GM12891 (cell line): ENCODE results near the gene CAMK1D.

Experiments
- DNase-seq: peaks from one replicate; pipeline ENCODE4 v3.0.0; 2011; ENCODE audit warnings: low spot score; ENCODE audit not compliant: insufficient read length
- FAIRE-seq: peaks from 2 replicates; lab custom pipeline; 2011; peaks lifted over from hg19 to GRCh38; lab: Jason Lieb, UNC
- PAX5 ChIP-seq: IDR thresholded peaks from 2 replicates; pipeline ENCODE4 v1.6.1; 2011; ENCODE audit warnings: low read length, moderate library complexity, mild to moderate bottlenecking; ENCODE audit not compliant: insufficient read depth, severe bottlenecking
- POLR2A ChIP-seq: IDR thresholded peaks from 2 replicates; pipeline ENCODE4 v1.6.1; 2011; ENCODE audit warnings: low read depth, low read length, control low read depth
- POLR2AphosphoS5 ChIP-seq: IDR thresholded peaks from 2 replicates; pipeline ENCODE4 v1.6.1; 2011; ENCODE audit warnings: low read depth, low read length, control low read depth
- POU2F2 ChIP-seq: IDR thresholded peaks from 2 replicates; pipeline ENCODE4 v1.6.1; 2011; ENCODE audit warnings: low read depth, mild to moderate bottlenecking, control low read depth, low read length, moderate library complexity
- SPI1 ChIP-seq: IDR thresholded peaks from 2 replicates; pipeline ENCODE4 v1.6.1; 2011; ENCODE audit warnings: low read depth, low read length, control low read depth
- TAF1 ChIP-seq: IDR thresholded peaks from 2 replicates; pipeline ENCODE4 v1.6.1; 2011; ENCODE audit warnings: low read depth, low read length, control low read depth

The CAMK1D gene

GRCh38 chr10:12369982-12370381, 20.6 kb downstream of the CAMK1D start:
- TF ChIP-seq SPI1 = no peak
- no peak for TF ChIP-seq TAF1
- TF ChIP-seq POLR2A = no peak
- TF ChIP-seq PAX5 = no peak
- TF ChIP-seq POLR2AphosphoS5 = no peak
- no peak for TF ChIP-seq POU2F2
- FAIRE-seq (peak; percentile 50), DNase-seq (no peak)

GRCh38 chr10:12372846-12373245, 23.5 kb downstream of the CAMK1D start:
- FAIRE-seq (no peak), DNase-seq (no peak)
- no peak for TF ChIP-seq POLR2AphosphoS5
- no peak for TF ChIP-seq SPI1
- TF ChIP-seq TAF1 = no peak
- no peak for TF ChIP-seq PAX5
- no peak for TF ChIP-seq POU2F2
- TF ChIP-seq POLR2A = no peak

- TF ChIP-seq SPI1 = no peak
- TF ChIP-seq TAF1 = no peak
- TF ChIP-seq POU2F2 = no peak
- TF ChIP-seq PAX5 = no peak
- no peak for TF ChIP-seq POLR2A
- no peak for TF ChIP-seq POLR2AphosphoS5
- no peak for DNase-seq
- FAIRE-seq = no peak
Measured at GRCh38 chr10:12375076-12375504, 25.7 kb downstream of the CAMK1D start.

GRCh38 chr10:12376211-12376610, 26.9 kb downstream of the CAMK1D start:
- TF ChIP-seq POU2F2 = no peak
- TF ChIP-seq TAF1 = no peak
- TF ChIP-seq SPI1 = no peak
- TF ChIP-seq POLR2A = no peak
- TF ChIP-seq PAX5 = no peak
- TF ChIP-seq POLR2AphosphoS5 = no peak
- no peak for FAIRE-seq
- no peak for DNase-seq

GRCh38 chr10:12377658-12378290, 28.4 kb downstream of the CAMK1D start:
- DNase-seq = no peak
- no peak for TF ChIP-seq PAX5
- no peak for FAIRE-seq

- no peak for DNase-seq
- no peak for FAIRE-seq
- TF ChIP-seq POLR2AphosphoS5 = no peak
- TF ChIP-seq POLR2A = no peak
- TF ChIP-seq SPI1 = no peak
- TF ChIP-seq PAX5 = no peak
- TF ChIP-seq TAF1 = no peak
- TF ChIP-seq POU2F2 = no peak
Measured at GRCh38 chr10:12380999-12381398, 31.7 kb downstream of the CAMK1D start.

- FAIRE-seq = peak; percentile 13
- TF ChIP-seq POLR2A (no peak), PAX5 (no peak), SPI1 (no peak), POLR2AphosphoS5 (no peak), TAF1 (no peak), POU2F2 (no peak)
- DNase-seq = no peak
Measured at GRCh38 chr10:12381536-12382156, 32.3 kb downstream of the CAMK1D start.

GRCh38 chr10:12382157-12382548, 32.8 kb downstream of the CAMK1D start:
- TF ChIP-seq POLR2A (no peak), POLR2AphosphoS5 (no peak), PAX5 (no peak), POU2F2 (no peak), TAF1 (no peak), SPI1 (no peak)
- no peak for FAIRE-seq
- no peak for DNase-seq

GRCh38 chr10:12382956-12383531, 33.7 kb downstream of the CAMK1D start:
- FAIRE-seq (no peak), DNase-seq (no peak)
- no peak for TF ChIP-seq POLR2AphosphoS5
- TF ChIP-seq PAX5 = no peak
- TF ChIP-seq TAF1 = no peak
- TF ChIP-seq POLR2A = no peak
- TF ChIP-seq SPI1 = no peak
- TF ChIP-seq POU2F2 = no peak

- FAIRE-seq = no peak
- TF ChIP-seq PAX5 (no peak), POLR2AphosphoS5 (no peak), TAF1 (no peak), POLR2A (no peak), SPI1 (no peak), POU2F2 (no peak)
- no peak for DNase-seq
Measured at GRCh38 chr10:12384906-12385305, 35.6 kb downstream of the CAMK1D start.
